Measurements from ENCODE around the gene LDHAL6A. TPM values are rescaled to one million over a fixed set of nuclear protein-coding genes. Genes with fewer than 3 reads are reported as not detected.
A peak's percentile ranks its signal among the peaks of the same experiment; 100 is the strongest.

LDHAL6A gene
- total RNA-seq, 1 donor from 2014 or later: not detected

DNA sequence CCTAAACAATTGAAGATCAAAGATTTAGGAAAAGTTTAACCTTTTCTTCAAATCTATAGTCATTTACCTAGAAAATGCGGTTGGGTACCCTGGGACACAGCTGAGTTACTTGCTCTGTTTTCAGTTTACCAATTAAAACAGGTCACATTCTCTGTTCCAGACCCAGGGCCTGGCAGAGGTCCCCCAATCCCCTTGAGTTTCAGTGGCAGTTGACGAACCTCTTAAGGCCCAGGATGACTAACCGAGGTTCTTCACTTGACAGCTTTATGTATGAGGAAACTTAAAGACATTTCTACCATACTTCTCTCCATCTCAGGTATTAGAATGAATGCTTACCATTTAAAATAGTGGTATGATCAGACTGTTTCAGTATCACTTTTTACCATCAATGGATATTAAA lies 16.3 kb downstream of the LDHAL6A start:
- no peaks in the 10 kb centered on the region for H3K4me1 ChIP-seq
- H3K27ac ChIP-seq: no peak overlapping the region
- ATAC-seq (peak in 1 of 2 donors; percentile 70), DNase-seq (no peak)
- TF ChIP-seq, protein P1, sequence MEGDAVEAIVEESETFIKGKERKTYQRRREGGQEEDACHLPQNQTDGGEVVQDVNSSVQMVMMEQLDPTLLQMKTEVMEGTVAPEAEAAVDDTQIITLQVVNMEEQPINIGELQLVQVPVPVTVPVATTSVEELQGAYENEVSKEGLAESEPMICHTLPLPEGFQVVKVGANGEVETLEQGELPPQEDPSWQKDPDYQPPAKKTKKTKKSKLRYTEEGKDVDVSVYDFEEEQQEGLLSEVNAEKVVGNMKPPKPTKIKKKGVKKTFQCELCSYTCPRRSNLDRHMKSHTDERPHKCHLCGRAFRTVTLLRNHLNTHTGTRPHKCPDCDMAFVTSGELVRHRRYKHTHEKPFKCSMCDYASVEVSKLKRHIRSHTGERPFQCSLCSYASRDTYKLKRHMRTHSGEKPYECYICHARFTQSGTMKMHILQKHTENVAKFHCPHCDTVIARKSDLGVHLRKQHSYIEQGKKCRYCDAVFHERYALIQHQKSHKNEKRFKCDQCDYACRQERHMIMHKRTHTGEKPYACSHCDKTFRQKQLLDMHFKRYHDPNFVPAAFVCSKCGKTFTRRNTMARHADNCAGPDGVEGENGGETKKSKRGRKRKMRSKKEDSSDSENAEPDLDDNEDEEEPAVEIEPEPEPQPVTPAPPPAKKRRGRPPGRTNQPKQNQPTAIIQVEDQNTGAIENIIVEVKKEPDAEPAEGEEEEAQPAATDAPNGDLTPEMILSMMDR (IDR thresholded peaks at IDR 0.05): no peak
- intact Hi-C loops (cut with DNase I): no loop called here
- no peak overlapping the region for H3K4me3 ChIP-seq
- no peaks in the 10 kb centered on the region for H3K9me3 ChIP-seq
- H3K27me3 ChIP-seq (ENCODE audit: low read depth): no peaks in the 10 kb centered on the region
- H3K36me3 ChIP-seq: peaks cover 22% of the 10 kb centered on the region

DNA sequence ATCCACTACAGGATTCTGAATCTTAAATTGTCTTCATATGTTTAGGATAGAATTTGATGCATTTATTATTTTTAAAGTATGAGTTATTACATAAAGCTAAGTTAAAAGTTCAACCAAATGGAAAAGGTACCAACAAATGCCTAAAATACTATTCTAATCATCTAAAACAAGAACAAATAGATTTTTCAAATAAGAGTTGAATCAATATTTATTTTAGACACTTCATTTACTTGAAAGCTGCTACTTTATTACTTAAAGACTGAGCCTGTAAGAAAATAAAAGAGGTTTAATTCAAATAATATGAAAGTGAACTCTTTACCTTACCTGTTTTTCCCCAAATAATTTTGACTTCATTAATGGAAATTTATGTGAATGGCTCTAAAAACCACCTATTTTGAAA lies 16.9 kb downstream of the LDHAL6A start:
- Histone ChIP-seq H3K36me3 (peaks cover 28% of the 10 kb centered on the region), H3K27me3 (ENCODE audit: low read depth) (no peaks in the 10 kb centered on the region), H3K9me3 (no peaks in the 10 kb centered on the region), H3K4me3 (no peak overlapping the region), H3K27ac (no peak overlapping the region), H3K4me1 (no peaks in the 10 kb centered on the region)
- DNase-seq: no peak
- intact Hi-C loops (cut with DNase I): no loop called here
- peak in 1 of 2 donors; percentile 64 for ATAC-seq
- TF ChIP-seq, protein P1 (IDR thresholded peaks at IDR 0.05): no peak

DNA sequence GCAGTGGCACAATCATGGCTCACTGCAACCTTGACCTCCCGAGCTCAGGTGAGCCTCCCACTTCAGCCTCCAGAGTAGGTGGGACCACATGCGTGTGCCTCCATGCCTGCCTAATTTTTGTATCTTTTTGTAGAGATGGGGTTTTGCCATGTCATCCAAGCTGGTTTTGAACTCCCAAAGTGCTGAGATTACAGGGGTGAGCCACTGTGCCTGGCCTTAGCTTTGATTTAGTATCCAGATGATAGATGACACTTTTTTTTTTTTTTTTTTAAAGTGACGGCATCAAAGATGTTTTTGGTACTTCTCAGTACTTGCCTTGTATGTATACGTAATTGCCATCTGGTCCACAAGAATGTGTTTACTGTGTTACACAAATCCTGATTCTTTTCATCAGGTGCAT lies 23.4 kb downstream of the LDHAL6A start:
- ATAC-seq (no peak), DNase-seq (no peak)
- intact Hi-C loops (cut with DNase I): no loop called here
- TF ChIP-seq, protein P1 (IDR thresholded peaks at IDR 0.05): no peak
- Histone ChIP-seq H3K4me3 (no peak overlapping the region), H3K27me3 (ENCODE audit: low read depth) (no peaks in the 10 kb centered on the region), H3K4me1 (no peaks in the 10 kb centered on the region), H3K36me3 (peaks cover 87% of the 10 kb centered on the region), H3K27ac (no peak overlapping the region), H3K9me3 (no peaks in the 10 kb centered on the region)

DNA sequence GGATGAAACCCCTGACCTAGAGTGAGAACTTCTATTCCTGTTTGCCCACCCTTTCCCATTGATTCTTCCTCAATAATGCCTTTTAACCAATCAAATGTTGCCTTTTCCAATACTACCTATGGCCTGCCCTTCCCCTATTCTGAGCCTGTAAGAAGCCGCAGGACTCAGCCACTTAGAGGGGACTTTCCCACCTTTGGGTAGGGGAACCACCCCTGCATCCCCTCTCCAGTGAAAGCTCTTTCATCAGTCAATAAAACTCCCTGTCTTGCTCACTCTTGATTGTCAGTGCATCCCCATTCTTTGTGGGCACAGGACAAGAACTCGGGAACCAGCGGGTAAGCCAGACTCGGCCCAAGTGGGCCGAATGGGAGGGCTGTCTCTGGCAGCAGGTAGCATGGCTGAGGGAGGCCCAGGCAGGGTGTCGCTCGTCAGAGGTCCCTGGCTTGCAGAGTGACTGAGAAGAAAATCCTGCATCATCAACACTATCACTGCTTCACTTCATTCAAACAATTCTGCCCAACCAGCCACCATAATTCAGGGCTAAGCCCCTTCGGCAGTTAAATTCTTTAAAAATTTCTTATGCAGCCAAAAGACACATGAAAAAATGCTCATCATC lies 30.4 kb downstream of the LDHAL6A start:
- no peak overlapping the region for H3K4me3 ChIP-seq
- intact Hi-C loops (cut with DNase I): no loop called here
- TF ChIP-seq, protein P1 (IDR thresholded peaks at IDR 0.05): no peak
- no peak for ATAC-seq
- H3K36me3 ChIP-seq: peaks cover 70% of the 10 kb centered on the region
- DNase-seq: no peak
- H3K9me3 ChIP-seq: no peaks in the 10 kb centered on the region
- peaks cover 9% of the 10 kb centered on the region for H3K4me1 ChIP-seq
- no peak overlapping the region for H3K27ac ChIP-seq
- no peaks in the 10 kb centered on the region for H3K27me3 ChIP-seq (ENCODE audit: low read depth)

DNA sequence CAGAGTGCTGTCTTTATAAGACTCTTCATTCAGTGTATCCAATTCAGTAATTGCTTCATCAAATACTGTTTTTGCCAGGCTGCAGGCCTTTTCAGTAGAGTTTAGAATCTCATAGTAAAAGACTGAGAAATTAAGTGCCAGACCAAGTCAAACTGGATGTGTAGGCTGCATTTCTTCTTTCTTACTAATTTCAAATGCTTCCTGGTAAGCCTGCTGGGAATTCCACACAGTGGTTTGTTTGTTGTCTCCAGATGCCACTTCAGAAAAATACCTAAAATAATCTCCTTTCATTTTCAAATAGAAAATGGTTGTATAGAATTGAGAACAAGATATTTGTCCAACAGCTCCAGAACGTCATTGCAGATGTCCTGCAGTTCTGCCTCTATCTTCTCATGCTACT lies 34.7 kb downstream of the LDHAL6A start:
- no peak for DNase-seq
- H3K27me3 ChIP-seq (ENCODE audit: low read depth): no peaks in the 10 kb centered on the region
- ATAC-seq: peak in 1 of 2 donors; percentile 72
- peaks cover 13% of the 10 kb centered on the region for H3K4me1 ChIP-seq
- intact Hi-C loops (cut with DNase I): no loop called here
- no peaks in the 10 kb centered on the region for H3K9me3 ChIP-seq
- H3K27ac ChIP-seq: no peak overlapping the region
- H3K4me3 ChIP-seq: no peak overlapping the region
- H3K36me3 ChIP-seq: peaks cover 52% of the 10 kb centered on the region
- TF ChIP-seq, protein P1 (IDR thresholded peaks at IDR 0.05): no peak
